LNCAP (cell line): Measurements from ENCODE around the gene MID1.

Experiments
- CTCF ChIP-seq: fragments of 450-650 bp; IDR thresholded peaks from 2 replicates; pipeline ENCODE4 v1.5.1; 2017; ENCODE audit warnings: mild to moderate bottlenecking

The MID1 gene

GRCh38 chrX:10617999-10618351, 2.4 kb downstream of the MID1 start:
- TF ChIP-seq CTCF: no peak

- TF ChIP-seq CTCF: no peak
Measured at GRCh38 chrX:10617186-10617998, 3.0 kb downstream of the MID1 start.

GRCh38 chrX:10615931-10616774, 4.2 kb downstream of the MID1 start:
- peak; percentile 60 for TF ChIP-seq CTCF

GRCh38 chrX:10612215-10612614, 8.2 kb downstream of the MID1 start:
- TF ChIP-seq CTCF: no peak

- TF ChIP-seq CTCF: no peak
Measured at GRCh38 chrX:10611441-10612090, 8.8 kb downstream of the MID1 start.

GRCh38 chrX:10608099-10608498, 12.3 kb downstream of the MID1 start:
- TF ChIP-seq CTCF: no peak

- no peak for TF ChIP-seq CTCF
Measured at GRCh38 chrX:10607233-10607632, 13.2 kb downstream of the MID1 start.
